ENCODE measurements around the gene SDC4.

SDC4 gene

DNA sequence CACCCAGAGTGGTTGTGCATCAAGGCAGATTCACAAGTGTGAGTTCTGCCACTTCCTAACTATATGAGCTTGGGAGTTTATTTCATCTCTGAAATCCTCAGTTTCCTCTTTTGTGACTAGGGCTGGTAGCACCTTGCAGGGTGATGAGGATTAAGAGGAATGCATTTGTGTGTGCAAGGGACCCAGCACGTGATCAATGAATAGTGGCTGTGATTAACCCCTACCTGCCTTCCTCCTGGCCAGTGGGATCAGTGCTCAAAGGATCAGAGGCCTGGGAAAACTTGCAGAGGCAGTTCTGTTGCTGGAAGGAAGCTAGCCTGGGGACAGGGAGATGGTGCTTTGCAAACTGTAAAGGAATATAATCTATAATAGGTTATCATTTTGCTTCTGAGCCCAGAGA, 7.3 kb downstream of the SDC4 start:
- FAIRE-seq, result no peak
- DNase-seq (ENCODE audit: insufficient read length), result no peak
- TF ChIP-seq POLR2AphosphoS5 (IDR thresholded peaks at IDR 0.05; ENCODE audit: low read depth, low read length) (no peak), TAF1 (IDR thresholded peaks at IDR 0.05; ENCODE audit: borderline replicate concordance, low read depth, low read length) (no peak), POLR2A (IDR thresholded peaks at IDR 0.05; ENCODE audit: low read depth, low read length) (no peak)

DNA sequence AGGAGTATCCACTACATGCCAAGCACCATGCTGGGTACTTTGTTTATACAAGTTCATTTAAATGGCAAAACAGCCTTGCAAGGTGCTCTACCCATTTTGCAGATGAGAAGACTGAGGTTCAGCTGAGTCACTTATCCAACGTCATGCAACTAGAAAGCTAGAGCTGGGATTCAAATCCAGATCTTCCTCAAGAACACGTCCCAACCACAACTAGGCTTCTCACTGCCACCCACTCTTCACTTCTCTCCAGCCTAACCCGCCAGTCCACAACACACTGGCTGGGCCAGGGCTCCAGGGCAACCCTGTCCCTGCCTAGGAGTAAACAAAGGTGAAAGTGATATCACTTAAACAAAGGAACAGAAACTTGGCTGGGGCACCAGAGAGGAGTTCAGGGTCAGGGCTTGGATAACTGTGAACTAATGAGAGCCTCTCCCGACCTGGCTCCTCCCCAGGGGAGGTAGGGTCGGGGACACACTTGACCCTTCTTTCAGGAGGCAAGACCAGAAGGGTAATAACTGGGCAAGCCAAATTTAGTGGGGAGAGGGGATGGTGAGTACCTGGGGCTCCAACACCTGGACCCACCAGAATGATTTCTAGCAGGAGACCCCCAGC, 7.9 kb downstream of the SDC4 start:
- TF ChIP-seq TAF1 (IDR thresholded peaks at IDR 0.05; ENCODE audit: borderline replicate concordance, low read depth, low read length) (no peak), POLR2A (IDR thresholded peaks at IDR 0.05; ENCODE audit: low read depth, low read length) (no peak), POLR2AphosphoS5 (IDR thresholded peaks at IDR 0.05; ENCODE audit: low read depth, low read length) (no peak)
- FAIRE-seq (no peak), DNase-seq (ENCODE audit: insufficient read length) (no peak)

DNA sequence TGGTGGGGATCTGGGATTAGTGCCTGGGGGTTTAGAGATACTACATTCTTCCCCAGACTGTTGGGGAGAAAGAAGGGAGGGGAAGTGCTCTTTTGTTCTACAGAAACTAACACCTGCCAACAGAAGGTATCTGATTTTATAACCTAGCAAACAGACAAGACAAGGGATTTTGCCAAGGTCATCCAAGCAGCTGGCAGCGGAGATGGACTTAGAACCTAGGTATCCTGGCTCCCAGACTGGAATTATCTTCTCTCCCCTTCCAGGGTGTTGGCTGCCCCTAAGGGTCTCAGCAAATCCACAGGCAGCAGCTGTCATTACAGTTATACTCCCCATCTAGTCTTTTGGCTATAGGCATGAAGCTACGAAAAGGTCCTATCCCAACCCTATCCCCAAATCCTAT, 8.4 kb downstream of the SDC4 start:
- no peak for DNase-seq (ENCODE audit: insufficient read length)
- TF ChIP-seq POLR2A (IDR thresholded peaks at IDR 0.05; ENCODE audit: low read depth, low read length) (no peak), POLR2AphosphoS5 (IDR thresholded peaks at IDR 0.05; ENCODE audit: low read depth, low read length) (no peak), TAF1 (IDR thresholded peaks at IDR 0.05; ENCODE audit: borderline replicate concordance, low read depth, low read length) (no peak)
- no peak for FAIRE-seq

- no peak for TF ChIP-seq POLR2A (IDR thresholded peaks at IDR 0.05; ENCODE audit: low read depth, low read length)
- TF ChIP-seq TAF1 (IDR thresholded peaks at IDR 0.05; ENCODE audit: borderline replicate concordance, low read depth, low read length), result no peak
- no peak for TF ChIP-seq POLR2AphosphoS5 (IDR thresholded peaks at IDR 0.05; ENCODE audit: low read depth, low read length)
- FAIRE-seq, result no peak
- no peak for DNase-seq (ENCODE audit: insufficient read length)
These were observed 9.1 kb downstream of the SDC4 start for GRCh38 chr20:45339084-45339483.

DNA sequence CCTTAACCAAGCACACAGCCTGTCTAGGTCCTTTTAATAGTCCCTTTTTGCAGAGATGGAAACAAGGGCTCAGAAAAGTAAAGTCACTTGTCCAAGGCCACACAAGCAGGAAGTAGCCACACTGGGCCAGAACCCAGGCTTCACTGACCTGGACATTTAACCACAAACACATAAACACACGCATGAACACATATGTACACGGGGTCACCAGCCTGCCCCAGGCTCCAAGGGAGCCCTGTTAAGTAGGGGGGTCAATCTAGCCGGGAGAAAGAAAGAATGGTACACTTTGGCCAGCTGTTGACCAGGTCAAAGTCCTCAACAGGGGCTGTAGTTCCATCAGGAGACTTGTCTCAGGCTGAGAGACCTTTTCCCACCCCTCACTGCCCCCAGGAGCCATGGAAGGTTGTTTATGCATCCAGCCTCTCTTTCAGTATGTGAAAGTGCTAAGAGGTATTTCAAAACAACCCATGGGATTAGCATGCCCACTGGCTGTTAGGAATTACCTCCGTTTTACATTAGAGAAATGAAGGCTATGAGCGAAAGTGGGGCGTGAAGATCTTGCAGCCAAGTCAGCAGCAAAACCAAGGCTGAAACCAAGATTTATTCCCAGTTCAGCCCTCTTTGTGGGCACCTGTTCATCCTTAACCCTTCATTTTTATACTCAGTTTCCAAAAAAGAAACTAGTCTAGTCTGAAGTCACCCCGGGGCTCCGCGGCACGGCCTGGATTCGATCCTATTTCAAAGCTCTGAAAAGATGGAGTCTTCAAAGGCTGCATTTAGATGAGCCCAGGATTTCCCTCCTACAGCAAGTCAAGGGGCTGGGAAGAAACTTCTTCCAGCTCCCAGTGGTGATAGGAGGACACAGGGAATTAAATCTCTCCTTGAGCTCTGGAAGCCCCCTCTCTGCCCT, 9.8 kb downstream of the SDC4 start:
- DNase-seq (ENCODE audit: insufficient read length) (no peak), FAIRE-seq (no peak)
- TF ChIP-seq POLR2AphosphoS5 (IDR thresholded peaks at IDR 0.05; ENCODE audit: low read depth, low read length) (no peak), POLR2A (IDR thresholded peaks at IDR 0.05; ENCODE audit: low read depth, low read length) (no peak), TAF1 (IDR thresholded peaks at IDR 0.05; ENCODE audit: borderline replicate concordance, low read depth, low read length) (no peak)

DNA sequence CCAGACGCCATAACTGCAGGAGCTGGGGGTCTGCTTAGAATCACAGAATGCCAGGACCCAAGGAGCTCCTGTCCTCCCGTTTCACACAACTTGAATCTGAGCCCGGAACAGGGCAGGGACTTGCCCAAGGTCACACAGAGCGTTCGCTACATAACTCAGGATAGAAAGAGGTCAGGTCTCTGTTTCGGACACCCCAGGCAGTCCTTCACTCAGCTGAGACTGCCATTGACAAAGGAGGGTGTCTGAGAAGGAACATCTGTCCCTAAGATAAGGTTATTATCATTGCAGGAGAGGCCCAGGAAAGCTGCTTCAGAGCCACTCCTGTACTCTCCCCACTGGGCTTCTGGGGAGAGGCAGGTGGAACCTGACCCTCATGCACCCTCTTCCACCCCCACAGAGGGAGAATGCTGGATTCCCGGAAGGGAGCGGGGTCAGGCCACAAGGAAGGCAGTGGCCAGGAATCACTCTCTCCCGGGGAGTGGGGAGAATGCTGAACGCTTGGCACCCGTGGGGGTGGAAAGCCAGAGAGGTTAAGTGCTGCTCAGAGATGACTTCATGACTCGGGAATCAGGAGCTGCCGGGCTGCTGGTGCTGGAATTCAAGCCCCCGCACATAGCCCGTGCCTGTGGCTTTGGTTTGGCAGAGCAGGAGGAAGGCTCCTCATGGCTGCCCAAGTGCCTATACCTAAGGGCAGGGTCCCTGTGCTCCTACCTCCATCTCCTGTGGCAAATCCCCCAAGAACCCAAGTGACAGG, 10.7 kb downstream of the SDC4 start:
- DNase-seq (ENCODE audit: insufficient read length) (no peak), FAIRE-seq (no peak)
- no peak for TF ChIP-seq TAF1 (IDR thresholded peaks at IDR 0.05; ENCODE audit: borderline replicate concordance, low read depth, low read length)
- TF ChIP-seq POLR2A (IDR thresholded peaks at IDR 0.05; ENCODE audit: low read depth, low read length), result no peak
- TF ChIP-seq POLR2AphosphoS5 (IDR thresholded peaks at IDR 0.05; ENCODE audit: low read depth, low read length), result no peak

DNA sequence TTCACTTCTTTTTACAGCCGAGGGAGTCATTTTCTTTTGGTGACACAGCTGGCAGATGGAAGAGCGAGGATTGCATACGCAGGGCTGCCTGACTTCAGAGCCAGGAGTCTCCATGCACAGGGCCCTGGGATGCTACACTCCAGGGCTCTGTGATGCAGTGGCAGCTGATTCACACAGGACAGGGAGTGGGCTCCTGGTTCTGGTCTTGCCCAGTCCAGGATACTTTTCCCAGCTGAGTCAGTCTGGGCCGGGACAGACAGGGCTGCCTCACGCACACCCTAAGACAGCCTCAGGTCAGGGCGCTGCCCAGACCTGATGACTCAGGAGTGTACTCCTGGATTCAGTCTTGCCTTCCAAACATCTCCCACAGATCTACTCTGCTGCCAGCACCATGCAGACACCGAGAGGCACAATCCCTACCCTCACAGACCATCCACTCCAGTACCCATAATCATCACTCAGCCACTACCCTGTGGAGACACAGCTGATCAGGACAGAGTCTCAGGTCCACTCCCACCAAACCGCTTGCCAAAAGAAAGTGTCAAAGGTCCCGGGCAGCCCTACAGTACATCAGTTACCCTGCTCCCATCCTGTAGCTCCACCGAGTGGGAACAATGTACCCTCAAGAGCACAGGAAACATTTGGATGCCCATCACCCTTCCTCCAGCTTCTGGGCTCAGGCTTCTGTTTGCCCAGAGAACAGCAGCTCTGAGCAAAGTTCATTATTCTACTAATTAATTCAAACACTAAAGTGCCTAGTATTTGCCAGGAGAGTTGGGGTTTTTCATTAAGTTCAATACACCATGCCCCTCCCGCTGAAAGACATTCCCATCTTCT, 11.5 kb downstream of the SDC4 start:
- no peak for FAIRE-seq
- DNase-seq (ENCODE audit: insufficient read length), result no peak
- TF ChIP-seq POLR2AphosphoS5 (IDR thresholded peaks at IDR 0.05; ENCODE audit: low read depth, low read length) (no peak), POLR2A (IDR thresholded peaks at IDR 0.05; ENCODE audit: low read depth, low read length) (no peak), TAF1 (IDR thresholded peaks at IDR 0.05; ENCODE audit: borderline replicate concordance, low read depth, low read length) (no peak)

DNA sequence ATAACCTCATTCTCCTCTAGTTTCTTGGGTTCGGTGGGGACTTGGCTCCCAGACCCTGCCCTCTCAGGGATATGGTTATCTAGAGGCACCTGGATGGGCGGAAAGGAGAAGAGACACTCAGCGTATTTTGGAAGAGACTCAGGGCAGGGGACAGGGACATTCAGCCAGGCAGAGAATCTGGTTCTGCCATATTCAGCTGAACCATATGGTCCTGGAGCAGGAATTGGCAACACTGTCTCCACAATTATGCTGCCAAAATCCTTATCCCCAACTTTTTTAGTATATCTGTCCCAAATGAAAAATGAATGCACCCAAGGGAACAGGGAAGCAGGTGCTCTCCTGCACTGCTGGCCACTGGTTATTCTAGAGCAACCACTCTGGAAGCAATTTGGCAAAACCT, 17.7 kb downstream of the SDC4 start:
- TF ChIP-seq POLR2AphosphoS5 (IDR thresholded peaks at IDR 0.05; ENCODE audit: low read depth, low read length), result no peak
- TF ChIP-seq TAF1 (IDR thresholded peaks at IDR 0.05; ENCODE audit: borderline replicate concordance, low read depth, low read length), result no peak
- TF ChIP-seq POLR2A (IDR thresholded peaks at IDR 0.05; ENCODE audit: low read depth, low read length), result no peak
- DNase-seq (ENCODE audit: insufficient read length), result no peak
- no peak for FAIRE-seq

DNA sequence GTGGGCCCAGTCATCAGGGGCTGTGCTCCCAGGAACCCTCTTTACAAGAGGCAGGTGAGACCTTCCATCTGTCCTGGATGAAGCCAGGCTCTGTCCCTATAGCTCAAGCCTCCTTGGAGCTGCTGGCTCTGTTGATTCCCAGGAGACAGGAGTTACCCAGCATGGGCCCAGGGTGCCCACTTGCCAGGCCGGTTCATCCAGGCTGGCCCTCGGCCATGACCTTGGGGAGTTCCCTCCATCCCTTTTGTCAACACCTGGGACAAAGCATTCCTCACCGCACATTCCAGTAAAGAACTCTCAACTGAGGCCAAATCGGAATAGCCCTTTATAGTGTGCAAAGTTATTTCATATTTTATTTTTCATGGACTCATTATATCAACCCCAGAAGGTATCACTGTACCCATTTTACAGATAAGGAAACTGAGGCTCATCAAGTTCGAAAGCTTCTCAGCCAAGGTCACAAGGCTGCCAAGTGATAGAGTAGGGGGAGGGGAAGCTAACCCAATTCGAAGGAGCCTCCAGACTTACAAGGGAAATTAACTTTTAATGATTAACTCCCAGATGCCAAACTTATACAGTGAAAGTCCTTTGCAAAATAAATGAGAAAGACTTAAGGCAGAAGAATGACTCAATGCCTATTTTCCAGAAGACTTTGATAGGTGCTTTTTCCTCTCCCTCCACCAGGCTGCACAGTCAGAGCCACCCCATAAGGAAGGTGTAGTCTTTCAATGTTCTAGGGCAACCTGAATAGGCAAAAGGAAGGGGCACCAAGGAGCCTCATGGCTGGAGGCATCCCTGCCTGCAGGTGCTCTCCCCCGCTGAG, 18.5 kb downstream of the SDC4 start:
- DNase-seq (ENCODE audit: insufficient read length) (no peak), FAIRE-seq (no peak)
- TF ChIP-seq POLR2A (IDR thresholded peaks at IDR 0.05; ENCODE audit: low read depth, low read length) (no peak), TAF1 (IDR thresholded peaks at IDR 0.05; ENCODE audit: borderline replicate concordance, low read depth, low read length) (no peak), POLR2AphosphoS5 (IDR thresholded peaks at IDR 0.05; ENCODE audit: low read depth, low read length) (no peak)

GRCh38 chr20:45328451-45328850, 19.8 kb downstream of the SDC4 start:
- TF ChIP-seq TAF1 (IDR thresholded peaks at IDR 0.05; ENCODE audit: borderline replicate concordance, low read depth, low read length) (no peak), POLR2A (IDR thresholded peaks at IDR 0.05; ENCODE audit: low read depth, low read length) (no peak), POLR2AphosphoS5 (IDR thresholded peaks at IDR 0.05; ENCODE audit: low read depth, low read length) (no peak)
- no peak for FAIRE-seq

More at GRCh38 chr20:45328451-45328850, 19.8 kb downstream of the SDC4 start:
- DNase-seq (ENCODE audit: insufficient read length), result no peak
